GM21576 (cell line): Measurements from ENCODE around the gene TCTA.

Experiments used
- ATAC-seq: cut with Tn5 transposase; IDR thresholded peaks from one replicate; pipeline ENCODE4 v1.9.1; 2021; ENCODE audit warnings: mild to moderate bottlenecking, moderate library complexity; ENCODE audit not compliant: unreplicated experiment

The TCTA gene

GRCh38 chr3:49410066-49410845 is 2.0 kb upstream of the TCTA start:
- ATAC-seq: no peak

- no peak for ATAC-seq
These were observed 1.2 kb upstream of the TCTA start for GRCh38 chr3:49410846-49411534.

- peak; percentile 20 for ATAC-seq
These were observed 672 bp upstream of the TCTA start for GRCh38 chr3:49411535-49411967.

- no peak for ATAC-seq
These were observed 562 bp downstream of the TCTA start for GRCh38 chr3:49412632-49413337.

GRCh38 chr3:49413338-49413734 is 1.1 kb downstream of the TCTA start:
- ATAC-seq: no peak

- ATAC-seq: no peak
These were observed 2.5 kb downstream of the TCTA start for GRCh38 chr3:49414753-49415152.

GRCh38 chr3:49415931-49416601 is 3.8 kb downstream of the TCTA start:
- ATAC-seq: no peak

- ATAC-seq: no peak
These were observed 4.6 kb downstream of the TCTA start for GRCh38 chr3:49416867-49417266.

GRCh38 chr3:49417516-49418120 is 5.4 kb downstream of the TCTA start:
- ATAC-seq: no peak

- ATAC-seq: no peak
These were observed 9.7 kb downstream of the TCTA start for GRCh38 chr3:49421890-49422378.

GRCh38 chr3:49422379-49423248 is 10.4 kb downstream of the TCTA start, which contains the start of gene AMT:
Gene AMT (minus strand): TSS chr3:49422473. CDS start chr3:49422450, 23 bp downstream.
- no peak for ATAC-seq

- no peak for ATAC-seq
These were observed 12.6 kb downstream of the TCTA start for GRCh38 chr3:49424816-49425215.

GRCh38 chr3:49427586-49427985 is 15.4 kb downstream of the TCTA start:
- no peak for ATAC-seq

- ATAC-seq: no peak
These were observed 16.5 kb downstream of the TCTA start for GRCh38 chr3:49428752-49429080.

GRCh38 chr3:49434731-49435130 is 22.5 kb downstream of the TCTA start:
- no peak for ATAC-seq

GRCh38 chr3:49445391-49445790 is 33.2 kb downstream of the TCTA start:
- ATAC-seq: no peak

- no peak for ATAC-seq
These were observed 41.4 kb downstream of the TCTA start for GRCh38 chr3:49453621-49454020.

GRCh38 chr3:49454458-49454857 is 42.2 kb downstream of the TCTA start:
- ATAC-seq: no peak

GRCh38 chr3:49454898-49455681 is 42.9 kb downstream of the TCTA start:
- no peak for ATAC-seq
